Uterus (tissue), 2 donors: ENCODE results near the gene HADH.

Source experiments
- POLR2A ChIP-seq, 2 donors: fragments of 450-650 bp; IDR thresholded peaks; one replicate each; pipeline ENCODE4 v1.6.1; 2016; ENCODE audit warnings: antibody characterized with exemption in 2 of 2, mild to moderate bottlenecking in 1 of 2, moderate library complexity in 1 of 2
- TF ChIP-seq, protein P1 (sequence below), 4 experiments: fragments of 200-600 bp in 2 of 4; fragments of 450-650 bp in 2 of 4; sonication (generic) in 2 of 4; IDR thresholded peaks; one replicate each; pipeline ENCODE4 v1.5.1; 2016 to 2019; ENCODE audit warnings: antibody characterized with exemption in 4 of 4, mild to moderate bottlenecking in 2 of 4, moderate library complexity in 1 of 4

DNA sequence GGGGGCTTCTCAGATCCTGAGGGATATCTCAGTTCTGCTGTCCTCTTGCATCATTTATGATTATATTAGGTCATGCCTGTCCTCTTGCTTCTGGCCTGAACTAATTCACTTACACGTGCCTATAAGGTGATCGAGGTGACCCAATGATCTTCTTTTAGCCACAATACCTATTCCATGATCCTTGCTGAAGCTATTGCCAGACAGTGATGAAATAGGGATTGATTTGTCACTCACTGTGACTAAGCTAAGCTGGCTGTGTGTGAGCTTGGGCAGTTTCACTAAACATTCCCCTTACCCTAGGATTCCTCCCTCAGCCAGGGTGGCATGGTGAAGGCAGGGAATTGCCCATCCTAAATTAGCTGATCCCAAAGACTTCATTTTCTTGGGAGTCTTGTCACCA is 19.0 kb downstream of the HADH start:
- TF ChIP-seq, protein P1, sequence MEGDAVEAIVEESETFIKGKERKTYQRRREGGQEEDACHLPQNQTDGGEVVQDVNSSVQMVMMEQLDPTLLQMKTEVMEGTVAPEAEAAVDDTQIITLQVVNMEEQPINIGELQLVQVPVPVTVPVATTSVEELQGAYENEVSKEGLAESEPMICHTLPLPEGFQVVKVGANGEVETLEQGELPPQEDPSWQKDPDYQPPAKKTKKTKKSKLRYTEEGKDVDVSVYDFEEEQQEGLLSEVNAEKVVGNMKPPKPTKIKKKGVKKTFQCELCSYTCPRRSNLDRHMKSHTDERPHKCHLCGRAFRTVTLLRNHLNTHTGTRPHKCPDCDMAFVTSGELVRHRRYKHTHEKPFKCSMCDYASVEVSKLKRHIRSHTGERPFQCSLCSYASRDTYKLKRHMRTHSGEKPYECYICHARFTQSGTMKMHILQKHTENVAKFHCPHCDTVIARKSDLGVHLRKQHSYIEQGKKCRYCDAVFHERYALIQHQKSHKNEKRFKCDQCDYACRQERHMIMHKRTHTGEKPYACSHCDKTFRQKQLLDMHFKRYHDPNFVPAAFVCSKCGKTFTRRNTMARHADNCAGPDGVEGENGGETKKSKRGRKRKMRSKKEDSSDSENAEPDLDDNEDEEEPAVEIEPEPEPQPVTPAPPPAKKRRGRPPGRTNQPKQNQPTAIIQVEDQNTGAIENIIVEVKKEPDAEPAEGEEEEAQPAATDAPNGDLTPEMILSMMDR (IDR thresholded peaks at IDR 0.05) = no peak
- TF ChIP-seq POLR2A (IDR thresholded peaks at IDR 0.05) = no peak
